ACC112 (cell line): ENCODE results near the gene CYP21A2.
"Not testable (repeated sequence)": the region's sequence is repeated elsewhere in the genome, so short reads cannot be mapped to it uniquely, and the experiment has no call there.

Experiments
- H2AFZ ChIP-seq: fragments of 200-600 bp; sonication (generic); one replicate; pipeline ENCODE4 v1.6.0; 2017; ENCODE audit warnings: antibody characterized with exemption, low read length; ENCODE audit not compliant: unreplicated experiment
- H3K27ac ChIP-seq: fragments of 200-600 bp; sonication (generic); 2 replicates; pipeline ENCODE4 v1.5.1; 2014; ENCODE audit warnings: low read depth, mild to moderate bottlenecking, antibody characterized with exemption, low read length, moderate library complexity
- H3K27me3 ChIP-seq: fragments of 200-600 bp; sonication (generic); 2 replicates; pipeline ENCODE4 v1.6.1; 2014; ENCODE audit warnings: mild to moderate bottlenecking, antibody characterized with exemption, low read length, moderate library complexity, mixed read lengths; ENCODE audit not compliant: insufficient read depth
- H3K36me3 ChIP-seq: fragments of 200-600 bp; sonication (generic); 2 replicates; pipeline ENCODE4 v1.6.1; 2016; ENCODE audit warnings: mild to moderate bottlenecking, antibody characterized with exemption, low read length, moderate library complexity, mixed read lengths; ENCODE audit not compliant: insufficient read depth
- H3K4me1 ChIP-seq: fragments of 200-600 bp; sonication (generic); one replicate; pipeline ENCODE4 v1.6.1; 2016; ENCODE audit warnings: low read length, mixed read lengths; ENCODE audit not compliant: insufficient read depth, unreplicated experiment, control insufficient read depth
- H3K4me3 ChIP-seq: fragments of 200-600 bp; sonication (generic); 2 replicates; pipeline ENCODE4 v1.5.1; 2014; ENCODE audit warnings: mild to moderate bottlenecking, low read depth, low read length
- H3K79me2 ChIP-seq: fragments of 200-600 bp; sonication (generic); one replicate; pipeline ENCODE4 v1.6.0; 2016; ENCODE audit warnings: low read length; ENCODE audit not compliant: control insufficient read depth, unreplicated experiment, insufficient read depth

The CYP21A2 gene

DNA sequence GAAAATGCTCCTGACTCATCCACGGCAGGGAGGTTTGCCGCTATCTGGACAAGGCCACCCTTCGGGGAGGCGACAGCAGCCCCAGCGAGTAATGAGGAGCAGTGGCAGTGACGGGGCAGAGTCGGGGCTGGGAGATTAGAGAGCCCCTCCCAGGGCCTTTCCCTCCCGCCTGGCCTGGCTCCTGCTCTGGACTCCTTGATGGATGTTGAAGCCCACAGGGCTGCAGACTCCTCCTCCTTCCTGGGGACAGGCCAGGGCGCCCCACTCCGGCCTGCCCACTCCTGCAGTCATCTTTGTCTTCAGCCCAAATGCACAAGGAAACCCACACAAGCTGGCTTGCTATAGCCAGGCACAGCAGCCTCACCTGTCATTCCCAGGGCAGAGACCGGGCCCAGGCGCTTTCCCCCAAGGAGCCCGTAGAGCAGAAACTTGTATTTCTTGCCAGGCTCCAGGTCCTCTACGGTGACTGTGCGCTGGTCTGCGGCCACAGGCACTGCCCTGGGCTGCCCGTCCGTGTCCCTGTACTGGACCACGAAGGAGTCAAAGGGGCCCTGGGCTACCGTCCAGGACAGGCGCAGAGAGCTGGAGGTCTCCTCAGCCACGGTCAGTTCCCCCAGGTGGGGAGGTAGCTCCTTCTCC lies 7.7 kb downstream of the CYP21A2 start:
- H3K27me3 ChIP-seq = no peaks in the 10 kb centered on the region
- peaks cover 28% of the 10 kb centered on the region for H3K4me1 ChIP-seq
- no peaks in the 10 kb centered on the region for H3K79me2 ChIP-seq
- peak overlapping the region; percentile 96 for H3K27ac ChIP-seq
- H3K4me3 ChIP-seq = peak overlapping the region; percentile 63
- no peak overlapping the region for H2AFZ ChIP-seq
- no peaks in the 10 kb centered on the region for H3K36me3 ChIP-seq

DNA sequence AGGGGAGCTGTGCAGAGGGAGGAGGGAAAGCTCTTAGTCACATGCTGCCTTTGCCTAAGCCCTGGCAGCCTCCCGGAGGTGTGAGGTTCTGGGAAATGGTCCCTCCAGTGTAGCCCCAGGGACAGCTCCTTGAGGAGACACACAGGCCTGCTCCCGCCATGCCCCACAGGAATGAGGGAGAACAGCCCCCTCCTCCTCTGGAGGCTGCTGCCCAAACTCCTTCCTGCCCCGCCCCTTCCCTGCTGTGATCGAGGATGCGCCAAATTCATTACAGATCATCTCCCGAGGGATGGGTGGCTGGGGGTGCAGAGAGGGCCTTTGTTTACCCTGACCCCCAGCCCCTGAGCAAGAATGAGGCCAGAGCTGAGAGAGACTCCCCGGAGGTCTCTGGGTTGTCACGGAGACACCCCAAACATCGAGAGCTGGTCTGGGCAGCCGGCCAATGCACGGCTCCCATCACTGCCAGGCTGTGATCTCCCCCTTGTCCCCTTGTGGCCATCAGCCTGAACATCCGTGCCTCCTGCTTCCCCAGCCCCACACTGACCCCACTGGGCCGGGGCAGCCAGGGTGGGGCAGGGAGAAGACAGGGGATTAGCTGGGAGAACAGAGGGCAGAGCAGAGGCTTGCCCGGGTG lies 8.4 kb downstream of the CYP21A2 start:
- Histone ChIP-seq H3K27ac (peak overlapping the region; percentile 96), H3K36me3 (no peaks in the 10 kb centered on the region), H2AFZ (no peak overlapping the region), H3K4me1 (peaks cover 28% of the 10 kb centered on the region), H3K79me2 (no peaks in the 10 kb centered on the region), H3K27me3 (no peaks in the 10 kb centered on the region), H3K4me3 (peak overlapping the region; percentile 63)

DNA sequence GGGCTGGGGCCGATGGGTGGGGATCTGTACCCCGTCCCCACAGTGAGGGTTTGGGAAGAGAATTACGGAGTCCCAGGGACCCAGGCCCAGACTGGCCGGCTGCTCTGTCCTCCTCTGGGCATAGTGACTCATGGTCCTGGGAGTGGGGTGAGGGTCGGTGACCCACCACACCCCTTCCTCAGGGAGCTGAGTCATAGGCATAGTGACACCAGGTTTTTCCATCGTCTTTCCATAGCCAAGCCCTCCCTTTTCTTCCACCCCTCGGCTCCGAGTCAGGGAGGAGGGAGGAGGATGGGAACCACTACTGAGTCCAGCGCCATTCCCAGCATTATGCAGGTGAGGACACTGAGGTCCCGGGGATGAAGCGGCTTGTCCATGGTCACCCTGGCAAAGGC lies 8.9 kb downstream of the CYP21A2 start:
- Histone ChIP-seq H3K4me3 (peak overlapping the region; percentile 63), H3K27me3 (no peaks in the 10 kb centered on the region), H2AFZ (no peak overlapping the region), H3K27ac (peak overlapping the region; percentile 96), H3K36me3 (no peaks in the 10 kb centered on the region), H3K79me2 (no peaks in the 10 kb centered on the region), H3K4me1 (peaks cover 28% of the 10 kb centered on the region)

DNA sequence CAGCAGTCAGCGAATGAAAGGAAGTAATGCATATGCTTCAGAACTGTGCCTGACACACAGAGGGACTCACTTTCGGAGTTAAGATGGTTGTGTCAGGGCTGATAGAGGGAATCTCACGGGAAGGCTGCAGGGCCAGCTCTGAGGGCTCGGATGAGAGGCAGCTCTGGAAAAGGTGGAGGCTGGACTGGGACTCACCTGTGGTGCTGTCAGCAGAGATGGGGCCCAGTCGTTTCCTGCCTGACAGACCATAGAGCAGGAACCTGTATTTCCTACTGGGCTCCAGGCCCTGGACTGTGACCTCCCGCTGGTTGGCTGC lies 9.3 kb downstream of the CYP21A2 start:
- Histone ChIP-seq H3K79me2 (no peaks in the 10 kb centered on the region), H3K27ac (peak overlapping the region; percentile 96), H3K36me3 (no peaks in the 10 kb centered on the region), H3K4me3 (peak overlapping the region; percentile 63), H3K27me3 (no peaks in the 10 kb centered on the region), H3K4me1 (peaks cover 28% of the 10 kb centered on the region), H2AFZ (no peak overlapping the region)

DNA sequence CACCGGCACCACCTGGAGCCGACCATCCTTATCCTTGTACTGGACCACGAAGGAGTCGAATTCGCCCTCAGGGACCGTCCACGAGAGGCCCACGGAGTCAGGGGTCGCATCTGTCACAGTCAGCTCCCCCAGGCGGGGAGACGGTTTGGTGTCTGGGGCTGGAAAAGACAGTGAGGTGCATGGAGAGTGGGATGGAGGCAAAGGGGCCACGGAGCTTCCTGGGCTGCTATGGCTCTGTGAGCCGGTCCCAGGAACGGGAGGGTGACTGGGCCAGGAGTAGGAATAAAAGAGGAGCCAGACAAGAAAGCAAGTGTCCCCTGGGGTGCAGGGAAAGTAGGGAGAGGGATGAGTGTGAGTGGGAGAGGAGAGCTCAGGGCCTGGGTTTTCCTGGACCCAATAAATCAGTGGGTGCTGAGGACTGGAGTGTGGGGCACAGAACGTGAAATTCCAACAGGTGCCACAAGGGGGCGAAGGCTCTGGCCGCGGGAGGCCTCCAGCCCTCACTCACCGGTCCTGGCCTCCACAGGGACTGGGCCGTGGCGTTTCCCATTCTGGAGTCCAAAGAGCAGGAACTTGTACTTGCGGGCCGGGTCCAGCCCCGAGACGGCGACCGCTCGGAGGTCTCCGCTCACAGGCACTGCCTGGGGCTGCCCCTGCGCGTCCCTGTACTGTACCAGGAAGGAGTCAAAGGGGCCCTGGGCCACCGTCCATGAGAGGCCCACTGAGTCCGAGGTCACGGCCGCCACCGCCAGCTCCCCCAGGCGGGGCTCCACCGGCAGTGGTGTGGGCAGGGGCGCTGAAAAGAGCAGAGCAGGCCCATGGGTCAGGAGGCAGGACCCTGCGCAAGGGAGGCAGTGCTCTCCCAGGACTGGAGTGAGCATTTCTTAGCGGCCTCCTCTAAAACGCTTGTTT lies 9.9 kb downstream of the CYP21A2 start:
- Histone ChIP-seq H3K4me3 (no peak overlapping the region), H3K27me3 (no peaks in the 10 kb centered on the region), H3K27ac (peak overlapping the region; percentile 96), H3K4me1 (peaks cover 28% of the 10 kb centered on the region), H3K36me3 (no peaks in the 10 kb centered on the region), H3K79me2 (no peaks in the 10 kb centered on the region), H2AFZ (no peak overlapping the region)

DNA sequence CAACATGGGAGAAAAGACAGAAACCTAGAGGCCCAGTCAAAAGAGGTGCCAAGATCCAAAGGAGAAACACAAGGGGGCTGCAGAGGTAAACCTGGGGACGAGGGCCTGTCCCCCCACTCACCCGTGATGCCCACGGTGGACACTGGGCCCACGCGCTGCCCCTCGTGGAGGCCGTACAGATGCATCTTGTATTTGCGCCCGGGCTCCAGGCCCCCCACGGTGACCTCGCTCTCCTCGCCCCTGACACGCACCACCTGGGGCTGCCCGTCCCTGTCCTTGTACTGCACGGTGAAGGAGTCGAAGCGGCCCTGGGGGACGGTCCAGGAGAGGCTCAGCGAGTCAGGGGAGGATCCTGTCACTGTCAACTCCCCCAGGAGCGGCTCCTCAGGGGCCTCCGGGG lies 10.9 kb downstream of the CYP21A2 start:
- H3K36me3 ChIP-seq, H3K27ac ChIP-seq, H2AFZ ChIP-seq, H3K79me2 ChIP-seq, H3K4me3 ChIP-seq, H3K27me3 ChIP-seq: not testable (repeated sequence)
- H3K4me1 ChIP-seq = peaks cover 28% of the 10 kb centered on the region

DNA sequence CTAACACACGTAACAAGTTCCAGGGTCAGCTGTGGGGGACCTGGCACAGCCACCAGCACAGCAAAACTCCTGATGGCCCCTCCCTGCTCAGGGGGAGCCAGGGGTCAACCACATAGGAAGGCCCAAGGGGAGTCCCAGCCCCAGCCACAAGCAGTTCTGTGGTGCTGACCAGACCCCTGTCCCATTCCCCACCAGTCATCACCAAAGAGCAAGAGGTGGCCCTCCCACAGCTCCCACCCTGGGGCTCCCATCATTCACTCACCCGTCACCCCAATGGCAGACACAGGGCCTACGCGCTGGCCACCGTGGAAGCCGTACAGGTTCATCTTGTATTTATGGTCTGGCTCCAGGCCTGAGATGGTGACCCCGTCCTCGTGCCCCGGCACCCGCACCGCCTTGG lies 11.5 kb downstream of the CYP21A2 start:
- H3K4me3 ChIP-seq, H2AFZ ChIP-seq, H3K27me3 ChIP-seq, H3K36me3 ChIP-seq, H3K79me2 ChIP-seq, H3K27ac ChIP-seq: not testable (repeated sequence)
- H3K4me1 ChIP-seq = peaks cover 28% of the 10 kb centered on the region

DNA sequence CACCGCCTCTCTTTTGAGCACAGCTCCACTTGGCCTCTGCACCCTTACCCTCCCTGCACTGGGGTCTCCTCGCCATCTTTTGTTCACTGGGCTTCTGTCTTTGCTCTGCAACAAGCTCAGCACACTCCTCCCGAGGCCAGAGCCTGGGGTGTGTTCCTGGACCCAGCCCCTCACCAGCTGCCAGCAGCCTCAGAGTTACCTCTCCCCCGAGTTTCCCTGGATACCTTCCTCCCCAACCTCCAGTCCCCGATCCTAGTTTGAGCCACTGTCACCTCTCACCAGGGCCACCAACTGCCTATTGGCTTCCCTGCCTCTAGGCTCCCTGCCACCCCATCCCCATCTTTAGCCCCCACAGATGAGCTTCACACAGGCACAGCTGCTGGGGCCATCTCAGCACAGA lies 12.3 kb downstream of the CYP21A2 start:
- no peak overlapping the region for H3K27ac ChIP-seq
- no peaks in the 10 kb centered on the region for H3K27me3 ChIP-seq
- peaks cover 28% of the 10 kb centered on the region for H3K4me1 ChIP-seq
- H2AFZ ChIP-seq = no peak overlapping the region
- no peak overlapping the region for H3K4me3 ChIP-seq
- no peaks in the 10 kb centered on the region for H3K36me3 ChIP-seq
- no peaks in the 10 kb centered on the region for H3K79me2 ChIP-seq

DNA sequence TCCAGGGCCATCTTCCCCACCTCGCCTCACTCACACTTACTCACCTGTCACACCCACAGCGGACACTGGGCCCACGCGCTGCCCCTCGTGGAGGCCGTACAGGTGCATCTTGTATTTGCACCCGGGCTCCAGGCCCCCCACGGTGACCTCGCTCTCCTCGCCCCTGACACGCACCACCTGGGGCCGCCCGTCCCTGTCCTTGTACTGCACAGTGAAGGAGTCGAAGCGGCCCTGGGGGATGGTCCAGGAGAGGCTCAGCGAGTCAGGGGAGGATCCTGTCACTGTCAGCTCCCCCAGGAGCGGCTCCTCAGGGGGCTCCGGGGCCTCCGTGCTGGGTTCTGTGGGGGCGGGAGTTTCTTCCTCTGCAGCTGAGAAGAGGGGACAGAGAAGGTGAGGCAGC lies 14.4 kb downstream of the CYP21A2 start:
- not testable (repeated sequence) for H3K79me2 ChIP-seq, H3K27ac ChIP-seq, H3K36me3 ChIP-seq, H3K4me3 ChIP-seq, H3K4me1 ChIP-seq, H2AFZ ChIP-seq, H3K27me3 ChIP-seq

DNA sequence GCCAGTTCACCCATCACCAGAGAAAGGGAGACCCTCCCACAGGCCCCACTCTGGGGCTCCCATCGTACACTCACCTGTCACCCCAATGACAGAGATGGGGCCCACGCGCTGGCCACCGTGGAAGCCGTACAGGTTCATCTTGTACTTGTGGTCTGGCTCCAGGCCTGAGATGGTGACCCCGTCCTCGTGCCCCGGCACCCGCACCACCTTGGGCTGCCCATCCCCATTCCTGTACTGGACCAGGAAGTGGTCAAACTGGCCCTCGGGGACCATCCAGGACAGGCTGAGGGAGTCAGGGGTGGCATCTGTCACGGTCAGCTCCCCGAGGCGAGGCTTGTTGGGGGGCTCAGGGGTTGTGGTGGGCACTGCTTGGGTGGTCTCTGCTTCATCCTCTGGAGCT lies 15.1 kb downstream of the CYP21A2 start:
- H2AFZ ChIP-seq, H3K27me3 ChIP-seq, H3K79me2 ChIP-seq, H3K4me3 ChIP-seq, H3K27ac ChIP-seq, H3K4me1 ChIP-seq, H3K36me3 ChIP-seq: not testable (repeated sequence)

DNA sequence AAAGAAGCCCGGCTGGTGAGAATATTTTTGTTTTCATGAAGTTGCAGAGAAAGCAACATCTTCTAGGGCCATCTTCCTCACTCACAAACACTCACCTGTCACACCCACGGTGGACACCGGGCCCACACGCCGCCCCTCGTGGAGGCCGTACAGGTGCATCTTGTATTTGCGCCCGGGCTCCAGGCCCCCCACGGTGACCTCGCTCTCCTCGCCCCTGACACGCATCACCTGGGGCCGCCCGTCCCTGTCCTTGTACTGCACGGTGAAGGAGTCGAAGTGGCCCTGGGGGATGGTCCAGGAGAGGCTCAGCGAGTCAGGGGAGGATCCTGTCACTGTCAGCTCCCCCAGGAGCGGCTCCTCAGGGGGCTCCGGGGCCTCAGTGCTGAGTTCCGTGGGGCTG lies 17.5 kb downstream of the CYP21A2 start:
- not testable (repeated sequence) for H3K79me2 ChIP-seq, H3K4me3 ChIP-seq, H3K27me3 ChIP-seq, H3K4me1 ChIP-seq, H3K27ac ChIP-seq, H2AFZ ChIP-seq, H3K36me3 ChIP-seq
